KOPT-K1 (cell line): ENCODE data around the gene GNL3L.
"Not testable (repeated sequence)": the region's sequence is repeated elsewhere in the genome, so short reads cannot be mapped to it uniquely, and the experiment has no call there.

ENCODE experiments used
- H3K27ac ChIP-seq: fragments of 200-600 bp; sonication (generic); 2 replicates; pipeline ENCODE4 v1.5.1; 2016; ENCODE audit warnings: antibody characterized with exemption, mild to moderate bottlenecking, low read depth, low read length; ENCODE audit not compliant: poor library complexity, severe bottlenecking
- H3K36me3 ChIP-seq: fragments of 200-600 bp; sonication (generic); 2 replicates; pipeline ENCODE4 v1.5.1; 2017; ENCODE audit warnings: antibody characterized with exemption, mild to moderate bottlenecking, low read length, moderate library complexity; ENCODE audit not compliant: insufficient read depth
- H3K9me3 ChIP-seq: fragments of 200-600 bp; sonication (generic); 2 replicates; pipeline ENCODE4 v1.5.1; 2017; ENCODE audit warnings: antibody characterized with exemption, low read length, mild to moderate bottlenecking; ENCODE audit not compliant: insufficient read depth, poor library complexity, severe bottlenecking

The GNL3L gene

GRCh38 chrX:54529552-54530356, at the start of gene GNL3L:
Gene GNL3L (plus strand): TSS chrX:54530219. CDS start chrX:54532567, 2,348 bp downstream.
- H3K27ac ChIP-seq: peak within 1 kb of the TSS; percentile 90

GRCh38 chrX:54482839-54483593, 47.0 kb upstream of the GNL3L start:
- Histone ChIP-seq H3K36me3 (no peaks in the 10 kb centered on the region), H3K27ac (no peak overlapping the region), H3K9me3 (no peaks in the 10 kb centered on the region)

More at GRCh38 chrX:54529552-54530356, at the start of gene GNL3L:
- Histone ChIP-seq H3K36me3 (peaks cover 26% of the 10 kb centered on the region), H3K9me3 (peaks cover 8% of the 10 kb centered on the region)

DNA sequence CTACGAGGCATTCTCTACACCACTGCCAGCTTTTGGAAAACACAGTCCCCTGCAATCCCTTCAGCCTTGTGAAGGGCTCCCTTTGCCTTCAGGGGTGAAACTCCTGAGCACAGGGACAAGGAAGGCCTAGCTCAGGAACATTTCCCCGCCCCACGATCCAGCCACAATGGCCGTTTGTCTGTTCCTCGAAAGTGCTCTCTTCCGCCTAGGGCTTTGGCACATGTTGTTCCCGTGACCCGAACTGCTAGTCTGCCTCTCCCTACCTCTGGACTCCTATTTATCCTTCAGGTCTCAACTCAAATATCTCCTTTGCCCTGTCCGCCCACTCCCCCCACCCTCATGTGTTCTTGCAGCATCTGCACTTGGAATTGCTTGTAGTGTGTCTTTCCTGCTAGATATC, 46.1 kb upstream of the GNL3L start:
- Histone ChIP-seq H3K36me3 (no peaks in the 10 kb centered on the region), H3K9me3 (no peaks in the 10 kb centered on the region), H3K27ac (no peak overlapping the region)

- Histone ChIP-seq H3K36me3 (no peaks in the 10 kb centered on the region), H3K27ac (no peak overlapping the region), H3K9me3 (no peaks in the 10 kb centered on the region)
These were observed 45.4 kb upstream of the GNL3L start for GRCh38 chrX:54484666-54485065.

DNA sequence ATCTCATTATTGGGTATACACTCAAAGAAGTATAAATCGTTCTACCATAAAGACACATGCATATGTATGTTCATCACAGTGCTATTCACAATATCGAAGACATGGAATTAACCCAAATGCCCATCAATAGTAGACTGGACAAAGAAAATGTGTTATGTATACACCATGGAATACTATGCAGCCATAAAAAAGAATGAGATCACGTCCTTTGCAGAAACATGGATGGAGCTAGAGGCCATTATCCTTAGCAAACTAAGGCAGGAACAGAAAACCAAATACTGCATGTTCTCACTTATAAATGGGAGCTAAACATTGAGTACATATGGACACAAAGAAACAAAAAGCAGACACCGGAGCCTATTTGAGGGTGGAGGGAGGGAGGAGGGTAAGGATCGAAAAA, 40.2 kb upstream of the GNL3L start:
- not testable (repeated sequence) for H3K27ac ChIP-seq, H3K9me3 ChIP-seq, H3K36me3 ChIP-seq

DNA sequence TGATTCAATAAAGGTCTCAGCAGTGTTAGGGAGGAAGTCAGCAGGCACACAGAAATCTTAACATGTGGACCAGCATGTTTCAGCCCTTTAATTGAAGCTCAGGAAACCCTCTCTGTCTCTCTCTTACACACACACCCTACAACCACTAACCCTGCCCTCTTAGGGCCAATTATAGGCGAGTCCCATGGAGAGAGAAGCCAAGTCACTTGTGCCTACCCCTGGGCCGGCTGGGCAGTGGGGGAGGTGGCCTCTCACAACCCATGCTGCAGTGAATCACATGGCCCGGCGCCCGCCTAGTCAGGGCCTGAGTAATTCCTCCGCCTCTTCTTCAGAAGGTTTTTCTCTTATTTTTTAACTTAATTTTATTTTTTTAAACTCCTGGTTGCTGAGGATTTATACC, 37.7 kb upstream of the GNL3L start:
- Histone ChIP-seq H3K36me3 (no peaks in the 10 kb centered on the region), H3K27ac (no peak overlapping the region), H3K9me3 (no peaks in the 10 kb centered on the region)

GRCh38 chrX:54494166-54494988, 35.6 kb upstream of the GNL3L start:
- no peak overlapping the region for H3K27ac ChIP-seq

DNA sequence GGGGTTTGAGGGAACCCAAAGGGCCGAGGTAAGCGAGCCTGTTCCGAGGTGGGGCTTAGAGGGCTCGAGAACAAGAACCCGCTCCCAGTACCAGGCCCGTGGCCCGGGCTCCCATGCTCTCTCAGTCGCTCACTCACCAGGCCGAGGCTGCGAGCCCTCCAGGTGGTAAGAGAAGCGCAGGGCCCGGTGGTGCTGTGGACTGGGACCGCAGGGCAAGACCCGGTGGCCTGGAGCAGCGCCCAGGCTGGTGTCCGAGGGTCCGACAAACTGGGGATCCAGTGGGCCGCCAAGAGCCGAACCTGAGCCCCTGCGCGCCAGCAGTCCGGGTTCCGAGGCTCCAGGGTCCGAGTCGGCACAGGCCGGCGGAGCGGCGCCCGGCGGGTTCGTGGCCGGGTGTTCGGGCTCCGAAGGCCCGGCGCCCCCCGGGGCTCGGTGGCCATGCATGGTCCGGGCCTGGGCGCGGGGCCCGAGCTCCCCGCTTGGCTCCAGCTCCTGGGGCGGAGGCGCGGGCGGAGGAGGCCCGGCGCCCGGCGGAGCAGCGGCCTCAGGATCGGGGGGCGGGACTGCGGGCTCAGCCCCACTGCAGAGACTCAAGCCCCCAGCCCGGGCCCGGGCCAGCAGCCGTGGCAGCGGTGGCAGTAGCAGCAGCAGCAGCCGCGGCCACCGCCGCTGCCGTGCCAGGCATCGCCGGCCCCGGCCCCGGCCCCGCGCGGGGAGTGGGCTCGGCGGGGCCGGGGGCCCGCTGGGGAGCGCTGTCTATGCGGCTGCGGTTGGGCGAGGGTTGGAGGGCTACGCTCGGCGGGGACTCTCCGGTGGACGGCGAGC, 34.8 kb upstream of the GNL3L start:
- Histone ChIP-seq H3K27ac (no peak overlapping the region), H3K9me3 (no peaks in the 10 kb centered on the region), H3K36me3 (no peaks in the 10 kb centered on the region)

More at GRCh38 chrX:54494166-54494988, 35.6 kb upstream of the GNL3L start:
- H3K9me3 ChIP-seq: no peaks in the 10 kb centered on the region
- H3K36me3 ChIP-seq: no peaks in the 10 kb centered on the region

- no peaks in the 10 kb centered on the region for H3K9me3 ChIP-seq
- no peaks in the 10 kb centered on the region for H3K36me3 ChIP-seq
- no peak within 1 kb of the TSS for H3K27ac ChIP-seq
These were observed 34.1 kb upstream of the GNL3L start, which contains the start of gene FGD1 for GRCh38 chrX:54495814-54496516. Gene FGD1 (minus strand): TSS chrX:54496234. CDS start chrX:54495432, 802 bp downstream.

- Histone ChIP-seq H3K36me3 (no peaks in the 10 kb centered on the region), H3K9me3 (no peaks in the 10 kb centered on the region), H3K27ac (no peak overlapping the region)
These were observed 33.5 kb upstream of the GNL3L start for GRCh38 chrX:54496517-54496852.

- H3K36me3 ChIP-seq: no peaks in the 10 kb centered on the region
- no peak overlapping the region for H3K27ac ChIP-seq
- no peaks in the 10 kb centered on the region for H3K9me3 ChIP-seq
These were observed 33.1 kb upstream of the GNL3L start for GRCh38 chrX:54496936-54497335.

DNA sequence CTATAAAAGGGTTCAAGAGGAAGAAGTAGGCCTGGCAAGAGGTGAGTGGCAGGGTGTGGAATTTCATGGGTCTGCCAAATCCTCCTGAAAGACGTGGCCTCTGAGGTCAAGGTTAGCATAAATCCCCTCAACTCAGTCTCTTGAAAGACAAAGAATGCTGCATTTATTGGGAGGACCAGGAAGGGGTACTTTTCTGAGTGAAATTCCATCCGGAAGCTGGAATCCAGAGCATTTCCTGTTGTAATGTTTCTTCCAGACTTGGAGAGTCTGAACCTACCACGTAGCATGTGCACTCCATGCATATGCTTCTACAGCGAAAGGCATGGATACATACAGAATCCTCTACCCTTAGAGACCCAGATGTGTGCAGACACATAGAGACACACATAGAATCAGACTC, 20.6 kb upstream of the GNL3L start:
- Histone ChIP-seq H3K27ac (no peak overlapping the region), H3K36me3 (no peaks in the 10 kb centered on the region), H3K9me3 (peaks cover 6% of the 10 kb centered on the region)

DNA sequence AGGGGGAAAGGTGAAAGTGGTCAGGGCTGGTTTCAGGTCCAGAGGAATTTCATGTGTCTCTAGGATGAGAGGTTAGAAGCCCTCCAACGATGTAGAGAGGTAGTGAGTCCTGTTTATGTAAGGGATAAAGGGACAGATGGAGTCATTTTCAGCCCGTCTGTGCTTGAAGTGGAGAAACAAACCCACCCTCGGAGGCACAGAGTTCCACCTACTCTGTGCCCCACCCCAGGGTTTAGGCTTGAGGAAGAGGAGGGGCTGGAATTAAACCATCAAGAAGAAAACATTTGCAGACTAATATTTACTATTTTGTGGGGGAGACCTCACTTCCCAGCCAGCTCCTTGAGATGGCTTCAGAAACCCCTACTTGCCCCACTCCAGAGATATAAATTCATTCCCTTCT, 868 bp upstream of the GNL3L start:
- H3K9me3 ChIP-seq: peaks cover 8% of the 10 kb centered on the region
- H3K36me3 ChIP-seq: peaks cover 20% of the 10 kb centered on the region
- peak overlapping the region; percentile 90 for H3K27ac ChIP-seq

DNA sequence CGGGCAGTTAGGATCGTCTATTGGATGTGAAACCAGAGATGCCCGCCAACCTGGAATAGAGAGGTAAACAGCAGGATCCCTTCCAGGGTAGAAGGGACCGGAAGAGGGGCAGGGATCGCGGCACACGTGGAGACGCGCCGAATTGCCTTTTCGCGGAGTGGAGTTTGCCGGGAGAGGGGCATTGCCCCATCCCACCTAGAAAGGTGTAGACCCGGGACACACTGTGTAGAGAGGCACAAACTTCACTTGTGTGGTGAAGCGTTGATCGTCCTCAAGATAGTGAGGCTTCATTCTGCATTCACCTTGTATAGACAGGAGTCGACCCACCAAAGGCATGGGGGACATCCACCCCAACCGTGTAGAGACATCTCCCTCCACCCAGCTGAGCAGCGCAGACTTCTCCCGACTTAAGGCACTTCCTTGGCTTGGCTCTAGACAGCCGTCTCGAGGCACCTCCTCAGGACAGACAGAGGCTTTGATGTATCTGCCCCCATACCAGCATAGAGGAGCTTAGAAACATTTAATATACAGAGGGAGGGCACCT, 410 bp downstream of the GNL3L start:
- Histone ChIP-seq H3K9me3 (peaks cover 8% of the 10 kb centered on the region), H3K36me3 (peaks cover 28% of the 10 kb centered on the region), H3K27ac (peak overlapping the region; percentile 90)
